GM12878 (cell line): Measurements from ENCODE around the gene CHMP3. TPM values are rescaled to one million over a fixed set of nuclear protein-coding genes. Genes with fewer than 3 reads are reported as not detected.

Experiments
- DPF2 ChIP-seq: fragments of 450-650 bp; IDR thresholded peaks from 2 replicates; pipeline ENCODE4 v1.6.1; 2017; ENCODE audit warnings: mild to moderate bottlenecking
- FOXK2 ChIP-seq: fragments of 450-650 bp; IDR thresholded peaks from 2 replicates; pipeline ENCODE4 v1.6.1; 2017; ENCODE audit warnings: mild to moderate bottlenecking, moderate library complexity
- NR2F1 ChIP-seq: fragments of 450-650 bp; conservative IDR thresholded peaks from 2 replicates; pipeline ENCODE4 v1.6.1; 2017; ENCODE audit warnings: mild to moderate bottlenecking
- PAX5 ChIP-seq: IDR thresholded peaks from 2 replicates; pipeline ENCODE4 v1.6.1; 2011; ENCODE audit warnings: low read depth, low read length, borderline replicate concordance
- POLR2A ChIP-seq: IDR thresholded peaks from 2 replicates; pipeline ENCODE4 v1.6.1; 2011; ENCODE audit warnings: low read depth, mild to moderate bottlenecking, low read length
- RAD21 ChIP-seq: IDR thresholded peaks from 2 replicates; pipeline ENCODE4 v1.6.1; 2011; ENCODE audit warnings: mild to moderate bottlenecking, low read depth, low read length, moderate library complexity; ENCODE audit not compliant: insufficient read depth
- RB1 ChIP-seq: fragments of 450-650 bp; formaldehyde crosslinking; IDR thresholded peaks from 2 replicates; pipeline ENCODE4 v1.6.1; 2017; ENCODE audit warnings: mild to moderate bottlenecking, borderline replicate concordance
- RELA ChIP-seq: fragments of 450-650 bp; IDR thresholded peaks from 2 replicates; pipeline ENCODE4 v1.8.0; 2014; ENCODE audit warnings: borderline replicate concordance; ENCODE audit not compliant: partially characterized antibody
- SIX5 ChIP-seq: IDR thresholded peaks from 2 replicates; pipeline ENCODE4 v1.6.1; 2011; ENCODE audit warnings: mild to moderate bottlenecking, low read depth, low read length, moderate library complexity; ENCODE audit not compliant: severe bottlenecking
- SMAD5 ChIP-seq: IDR thresholded peaks from 2 replicates; pipeline ENCODE4 v1.6.1; 2016; ENCODE audit warnings: antibody characterized with exemption, low read depth
- TAF1 ChIP-seq: IDR thresholded peaks from 2 replicates; pipeline ENCODE4 v1.6.1; 2011; ENCODE audit warnings: mild to moderate bottlenecking, low read depth, low read length, borderline replicate concordance
- ZNF207 ChIP-seq: fragments of 450-650 bp; IDR thresholded peaks from 2 replicates; pipeline ENCODE4 v1.6.1; 2014; ENCODE audit warnings: antibody characterized with exemption, mild to moderate bottlenecking, borderline replicate concordance
- polyA plus RNA-seq, 11 experiments: library from polyadenylated mRNA; depleted of rRNA in 4 of 11; unstranded in 6 of 11; stranded (reverse) in 5 of 11; fragments of >200 nt; fragmentation: Nextera tagmentation in 4 of 11; fragmentation: Illumina TruSeq in 1 of 11; extraction: Ambion mirVana in 4 of 11; extraction: Trizol in 1 of 11; gene quantifications; 1 replicate in 1 of 11; 2 replicates in 10 of 11; pipeline versions ENCODE4 v1.2.1 to v1.2.3, GENCODE V29; 2011 to 2016; ENCODE audit warnings: inconsistent platforms in 2 of 11, missing spikeins in 2 of 11, low read depth in 1 of 11
- total RNA-seq, 4 experiments: library from RNA; depleted of rRNA in 3 of 4; stranded (reverse); fragments of >200 nt in 3 of 4; fragmentation: Illumina TruSeq in 1 of 4; extraction: Trizol in 1 of 4; gene quantifications; 2 replicates each; pipeline versions ENCODE4 v1.2.1 to v1.2.3, GENCODE V29; 2013 to 2021
- TF ChIP-seq, protein P1 (sequence below): fragments of 450-650 bp; formaldehyde crosslinking; IDR thresholded peaks from 2 replicates; pipeline ENCODE4 v1.4.0; 2020; ENCODE audit warnings: mild to moderate bottlenecking, moderate library complexity
- TF ChIP-seq, protein P2 (sequence below): fragments of 450-650 bp; IDR thresholded peaks from 2 replicates; pipeline ENCODE4 v1.6.1; 2016; ENCODE audit warnings: mild to moderate bottlenecking, moderate library complexity, borderline replicate concordance
- TF ChIP-seq, protein P3 (sequence below): fragments of 450-650 bp; IDR thresholded peaks from 2 replicates; pipeline ENCODE4 v1.6.1; 2016; ENCODE audit warnings: mild to moderate bottlenecking

CHMP3 gene
- total and polyA plus RNA-seq, 10 of the 15 experiments (the other 5 are each of a cell fraction or from before 2014, with no cell fraction given) = 22.5 to 56.8 (median 32.5) TPM

DNA sequence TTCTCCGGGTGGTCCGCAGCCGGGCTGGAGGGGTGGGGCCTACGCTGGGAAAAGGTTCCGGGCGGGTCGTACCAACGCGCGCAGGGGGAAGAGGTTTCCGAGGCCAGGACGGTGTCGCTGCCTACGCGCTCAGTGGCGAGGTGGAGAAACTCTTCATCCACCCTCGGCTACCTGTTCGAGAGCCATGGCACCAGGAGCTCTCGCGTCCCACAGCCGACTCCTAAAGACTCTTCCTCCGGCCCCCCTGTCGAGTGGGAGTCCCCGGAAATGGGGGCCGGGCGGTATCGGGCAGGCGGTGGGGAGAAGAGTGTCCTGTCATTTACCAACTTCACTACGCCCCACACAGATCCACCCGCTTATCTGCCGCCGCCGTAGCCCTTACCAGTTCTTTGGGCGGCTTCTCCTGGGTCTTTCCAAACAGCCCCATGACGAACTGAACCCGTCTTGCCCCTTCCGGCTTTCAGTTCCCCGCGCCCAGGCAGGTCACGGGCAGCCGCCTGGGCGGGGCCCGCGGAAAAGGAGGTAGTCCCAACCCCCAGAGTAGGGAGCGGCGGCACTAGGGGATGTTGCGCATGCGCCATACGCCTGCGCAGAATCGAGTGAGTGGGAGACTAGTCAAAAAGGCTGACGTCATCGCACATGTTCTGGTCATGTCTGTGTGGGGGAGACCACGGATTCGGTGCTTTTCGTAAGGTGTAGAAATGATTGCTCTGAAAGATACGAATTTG is at the start of gene CHMP3 (continued):
- TF ChIP-seq, protein P1, sequence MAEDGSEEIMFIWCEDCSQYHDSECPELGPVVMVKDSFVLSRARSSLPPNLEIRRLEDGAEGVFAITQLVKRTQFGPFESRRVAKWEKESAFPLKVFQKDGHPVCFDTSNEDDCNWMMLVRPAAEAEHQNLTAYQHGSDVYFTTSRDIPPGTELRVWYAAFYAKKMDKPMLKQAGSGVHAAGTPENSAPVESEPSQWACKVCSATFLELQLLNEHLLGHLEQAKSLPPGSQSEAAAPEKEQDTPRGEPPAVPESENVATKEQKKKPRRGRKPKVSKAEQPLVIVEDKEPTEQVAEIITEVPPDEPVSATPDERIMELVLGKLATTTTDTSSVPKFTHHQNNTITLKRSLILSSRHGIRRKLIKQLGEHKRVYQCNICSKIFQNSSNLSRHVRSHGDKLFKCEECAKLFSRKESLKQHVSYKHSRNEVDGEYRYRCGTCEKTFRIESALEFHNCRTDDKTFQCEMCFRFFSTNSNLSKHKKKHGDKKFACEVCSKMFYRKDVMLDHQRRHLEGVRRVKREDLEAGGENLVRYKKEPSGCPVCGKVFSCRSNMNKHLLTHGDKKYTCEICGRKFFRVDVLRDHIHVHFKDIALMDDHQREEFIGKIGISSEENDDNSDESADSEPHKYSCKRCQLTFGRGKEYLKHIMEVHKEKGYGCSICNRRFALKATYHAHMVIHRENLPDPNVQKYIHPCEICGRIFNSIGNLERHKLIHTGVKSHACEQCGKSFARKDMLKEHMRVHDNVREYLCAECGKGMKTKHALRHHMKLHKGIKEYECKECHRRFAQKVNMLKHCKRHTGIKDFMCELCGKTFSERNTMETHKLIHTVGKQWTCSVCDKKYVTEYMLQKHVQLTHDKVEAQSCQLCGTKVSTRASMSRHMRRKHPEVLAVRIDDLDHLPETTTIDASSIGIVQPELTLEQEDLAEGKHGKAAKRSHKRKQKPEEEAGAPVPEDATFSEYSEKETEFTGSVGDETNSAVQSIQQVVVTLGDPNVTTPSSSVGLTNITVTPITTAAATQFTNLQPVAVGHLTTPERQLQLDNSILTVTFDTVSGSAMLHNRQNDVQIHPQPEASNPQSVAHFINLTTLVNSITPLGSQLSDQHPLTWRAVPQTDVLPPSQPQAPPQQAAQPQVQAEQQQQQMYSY (CRISPR knock-in tag) = peak; percentile 85
- TF ChIP-seq RELA (peak; percentile 73), TAF1 (peak; percentile 64), RAD21 (no peak), RB1 (0 out of 2 replicates have a peak, but pooled peaks have one; percentile 75), POLR2A (peak; percentile 93), ZNF207 (peak; percentile 56; the same call in 1 of the 2 replicates), SIX5 (peak; percentile 44), PAX5 (0 out of 2 replicates have a peak, but pooled peaks have one; percentile 52), FOXK2 (peak; percentile 98), NR2F1 (peak; percentile 54; the same call in 1 of the 2 replicates), SMAD5 (peak; percentile 89), DPF2 (peak; percentile 69; the same call in 1 of the 2 replicates)
- TF ChIP-seq, protein P2, sequence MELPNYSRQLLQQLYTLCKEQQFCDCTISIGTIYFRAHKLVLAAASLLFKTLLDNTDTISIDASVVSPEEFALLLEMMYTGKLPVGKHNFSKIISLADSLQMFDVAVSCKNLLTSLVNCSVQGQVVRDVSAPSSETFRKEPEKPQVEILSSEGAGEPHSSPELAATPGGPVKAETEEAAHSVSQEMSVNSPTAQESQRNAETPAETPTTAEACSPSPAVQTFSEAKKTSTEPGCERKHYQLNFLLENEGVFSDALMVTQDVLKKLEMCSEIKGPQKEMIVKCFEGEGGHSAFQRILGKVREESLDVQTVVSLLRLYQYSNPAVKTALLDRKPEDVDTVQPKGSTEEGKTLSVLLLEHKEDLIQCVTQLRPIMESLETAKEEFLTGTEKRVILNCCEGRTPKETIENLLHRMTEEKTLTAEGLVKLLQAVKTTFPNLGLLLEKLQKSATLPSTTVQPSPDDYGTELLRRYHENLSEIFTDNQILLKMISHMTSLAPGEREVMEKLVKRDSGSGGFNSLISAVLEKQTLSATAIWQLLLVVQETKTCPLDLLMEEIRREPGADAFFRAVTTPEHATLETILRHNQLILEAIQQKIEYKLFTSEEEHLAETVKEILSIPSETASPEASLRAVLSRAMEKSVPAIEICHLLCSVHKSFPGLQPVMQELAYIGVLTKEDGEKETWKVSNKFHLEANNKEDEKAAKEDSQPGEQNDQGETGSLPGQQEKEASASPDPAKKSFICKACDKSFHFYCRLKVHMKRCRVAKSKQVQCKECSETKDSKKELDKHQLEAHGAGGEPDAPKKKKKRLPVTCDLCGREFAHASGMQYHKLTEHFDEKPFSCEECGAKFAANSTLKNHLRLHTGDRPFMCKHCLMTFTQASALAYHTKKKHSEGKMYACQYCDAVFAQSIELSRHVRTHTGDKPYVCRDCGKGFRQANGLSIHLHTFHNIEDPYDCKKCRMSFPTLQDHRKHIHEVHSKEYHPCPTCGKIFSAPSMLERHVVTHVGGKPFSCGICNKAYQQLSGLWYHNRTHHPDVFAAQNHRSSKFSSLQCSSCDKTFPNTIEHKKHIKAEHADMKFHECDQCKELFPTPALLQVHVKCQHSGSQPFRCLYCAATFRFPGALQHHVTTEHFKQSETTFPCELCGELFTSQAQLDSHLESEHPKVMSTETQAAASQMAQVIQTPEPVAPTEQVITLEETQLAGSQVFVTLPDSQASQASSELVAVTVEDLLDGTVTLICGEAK = peak; percentile 75
- TF ChIP-seq, protein P3, sequence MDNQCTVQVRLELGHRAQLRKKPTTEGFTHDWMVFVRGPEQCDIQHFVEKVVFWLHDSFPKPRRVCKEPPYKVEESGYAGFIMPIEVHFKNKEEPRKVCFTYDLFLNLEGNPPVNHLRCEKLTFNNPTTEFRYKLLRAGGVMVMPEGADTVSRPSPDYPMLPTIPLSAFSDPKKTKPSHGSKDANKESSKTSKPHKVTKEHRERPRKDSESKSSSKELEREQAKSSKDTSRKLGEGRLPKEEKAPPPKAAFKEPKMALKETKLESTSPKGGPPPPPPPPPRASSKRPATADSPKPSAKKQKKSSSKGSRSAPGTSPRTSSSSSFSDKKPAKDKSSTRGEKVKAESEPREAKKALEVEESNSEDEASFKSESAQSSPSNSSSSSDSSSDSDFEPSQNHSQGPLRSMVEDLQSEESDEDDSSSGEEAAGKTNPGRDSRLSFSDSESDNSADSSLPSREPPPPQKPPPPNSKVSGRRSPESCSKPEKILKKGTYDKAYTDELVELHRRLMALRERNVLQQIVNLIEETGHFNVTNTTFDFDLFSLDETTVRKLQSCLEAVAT = peak; percentile 55; the same call in 1 of the 2 replicates
- TF ChIP-seq, all 136 proteins: peak for 75
